ENCODE measurements around the gene HIVEP3.

The HIVEP3 gene

DNA sequence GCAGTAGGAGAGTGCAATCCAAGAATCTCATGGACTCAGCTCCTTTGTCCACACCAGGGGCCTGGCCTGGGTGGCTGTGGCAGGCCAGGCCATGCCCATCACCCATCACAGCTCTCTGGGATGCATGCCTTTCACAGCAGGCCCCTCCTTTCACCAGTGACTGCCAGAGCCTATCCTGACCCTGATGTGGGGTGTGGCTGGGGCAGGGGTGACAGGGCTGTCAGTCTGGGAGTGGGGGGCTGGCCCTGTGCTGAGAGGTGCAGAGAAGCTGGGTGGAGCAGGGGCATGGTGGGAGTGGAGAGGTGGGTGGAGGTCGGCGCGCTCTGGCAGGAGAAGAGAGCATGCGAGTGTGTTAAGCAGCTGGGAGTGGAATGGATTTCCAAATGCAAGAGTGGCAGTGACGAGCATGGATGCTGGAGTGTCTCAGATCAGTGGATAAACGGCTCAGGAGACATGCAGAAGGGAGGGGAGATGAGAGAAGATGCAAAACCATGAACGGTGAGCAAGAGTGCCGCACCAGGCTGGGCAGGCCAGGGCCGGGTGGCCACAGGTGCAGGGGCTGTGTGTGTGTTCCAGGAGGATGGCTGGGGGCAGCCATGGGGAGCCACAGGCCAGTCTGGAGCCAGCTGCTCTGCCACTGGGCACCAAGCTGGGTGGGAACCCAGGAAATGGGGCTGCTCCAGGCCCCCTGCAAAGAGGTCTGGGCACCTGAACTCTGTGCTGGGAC, 394.6 kb downstream of the HIVEP3 start:
- no peak for DNase-seq

DNA sequence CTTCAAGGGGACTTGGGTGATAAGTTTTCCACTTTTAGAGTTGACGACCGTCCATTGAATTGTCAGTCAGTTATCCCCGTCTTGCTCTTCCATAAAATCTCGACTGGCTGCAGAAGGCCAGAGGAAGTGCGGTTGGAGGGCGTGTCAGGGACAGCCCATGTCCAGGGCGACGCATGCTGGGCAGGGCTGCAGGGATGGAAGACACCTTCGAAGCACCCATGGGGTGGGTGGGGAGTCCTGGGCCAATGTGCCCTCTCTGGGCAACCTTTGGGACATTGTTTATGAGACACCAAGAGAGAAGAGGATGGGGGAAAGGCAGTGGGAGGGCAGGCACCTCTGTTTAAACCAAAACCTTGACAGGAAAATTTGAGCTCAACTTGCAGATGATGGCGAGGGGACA, 395.7 kb downstream of the HIVEP3 start:
- DNase-seq = no peak

DNA sequence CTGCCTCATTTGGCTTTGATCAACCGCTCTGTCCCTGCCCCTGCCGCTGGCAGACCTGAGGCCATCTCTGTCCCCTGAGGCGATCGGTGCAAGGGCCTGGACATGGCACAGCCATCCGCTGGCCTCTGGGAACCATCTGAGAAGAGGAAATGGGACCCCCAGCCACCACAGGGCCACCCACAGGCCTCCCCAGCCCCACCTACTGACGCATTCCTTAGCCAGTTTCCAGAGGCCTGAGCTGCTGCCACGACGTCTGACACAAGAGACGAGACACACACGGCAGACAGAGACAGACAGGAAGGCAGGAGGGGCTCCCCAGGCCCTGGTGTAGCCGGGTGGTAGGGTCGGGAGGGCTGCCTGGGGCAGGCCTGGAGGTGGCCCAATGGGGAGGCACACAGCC, 397.0 kb downstream of the HIVEP3 start:
- DNase-seq = no peak

DNA sequence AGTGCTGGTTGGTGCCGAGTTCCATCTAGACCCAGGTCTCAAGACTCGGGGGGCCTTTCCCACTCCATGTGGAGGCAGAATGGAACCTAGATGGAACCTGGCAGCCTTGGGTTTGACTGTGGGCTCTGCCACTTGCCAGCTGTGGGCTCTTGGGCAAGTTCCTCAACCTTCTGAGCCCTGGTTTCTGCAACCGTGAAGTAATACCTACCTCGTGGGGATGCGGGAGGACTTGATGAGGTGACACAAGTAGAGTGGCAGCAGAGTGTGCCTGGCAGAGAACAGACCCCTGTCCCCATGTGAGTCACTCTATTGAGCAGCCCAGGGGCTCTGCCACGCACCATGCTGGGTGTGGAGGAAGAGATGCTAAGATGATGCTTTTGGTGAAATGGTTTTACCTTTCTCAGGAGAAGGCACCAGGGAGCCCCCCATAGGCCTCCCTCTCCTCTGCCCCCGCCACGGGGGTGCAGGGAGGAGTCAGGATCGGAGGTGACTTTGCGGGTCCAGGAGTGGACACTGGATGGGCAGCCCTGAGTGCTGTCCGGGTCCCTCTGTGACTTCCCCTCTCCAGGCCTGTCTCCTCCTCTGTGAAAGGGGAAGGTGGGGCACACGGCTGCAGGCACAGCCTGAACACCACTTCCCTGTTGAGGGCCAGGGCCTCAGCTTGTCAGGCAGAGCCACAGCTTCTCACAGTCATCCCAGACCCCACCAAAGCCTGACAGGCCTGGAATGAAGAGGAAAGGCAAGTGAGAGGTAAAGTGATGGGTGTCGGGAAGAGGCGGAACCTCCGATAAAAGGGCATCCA, 397.6 kb downstream of the HIVEP3 start:
- peak; percentile 20 for DNase-seq

DNA sequence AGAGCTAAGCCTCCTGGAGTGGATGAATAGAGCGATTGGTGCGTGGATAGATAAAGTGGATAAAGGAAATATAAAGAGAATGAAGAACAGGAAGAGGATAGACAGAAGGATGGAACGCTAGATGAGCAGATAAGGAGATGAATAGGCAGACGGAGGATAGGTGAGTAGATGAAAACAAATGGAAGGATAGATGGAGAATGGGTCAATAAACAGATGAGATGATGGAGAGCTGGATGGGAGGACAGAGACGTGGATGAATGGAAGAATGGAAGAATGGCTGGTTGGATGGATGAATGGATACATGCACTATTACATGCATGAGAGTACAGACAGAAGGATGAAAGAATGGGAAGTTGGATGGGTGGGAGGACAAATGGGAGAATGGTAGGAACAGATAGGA, 399.1 kb downstream of the HIVEP3 start:
- DNase-seq = no peak

DNA sequence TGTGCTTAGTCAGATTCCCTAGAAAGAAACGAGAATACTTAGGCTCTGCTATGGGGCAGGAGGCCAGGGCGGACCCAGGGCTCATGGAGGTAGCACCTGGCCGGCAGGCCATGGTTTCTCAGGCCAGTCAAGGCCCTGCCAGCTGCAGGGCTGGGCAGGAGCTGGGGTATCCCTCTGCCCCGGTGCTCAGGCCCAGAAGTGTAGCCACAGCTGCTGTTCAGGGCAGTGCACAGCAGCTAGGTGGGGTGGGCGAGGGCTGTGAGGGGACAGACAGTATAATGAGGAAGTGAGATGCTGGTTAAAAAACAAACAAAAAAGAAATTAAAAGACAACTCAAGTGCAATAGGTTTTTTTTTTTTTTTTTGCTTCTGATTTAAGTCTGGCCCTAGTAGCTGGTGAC, 400.3 kb downstream of the HIVEP3 start:
- DNase-seq = peak; percentile 13

DNA sequence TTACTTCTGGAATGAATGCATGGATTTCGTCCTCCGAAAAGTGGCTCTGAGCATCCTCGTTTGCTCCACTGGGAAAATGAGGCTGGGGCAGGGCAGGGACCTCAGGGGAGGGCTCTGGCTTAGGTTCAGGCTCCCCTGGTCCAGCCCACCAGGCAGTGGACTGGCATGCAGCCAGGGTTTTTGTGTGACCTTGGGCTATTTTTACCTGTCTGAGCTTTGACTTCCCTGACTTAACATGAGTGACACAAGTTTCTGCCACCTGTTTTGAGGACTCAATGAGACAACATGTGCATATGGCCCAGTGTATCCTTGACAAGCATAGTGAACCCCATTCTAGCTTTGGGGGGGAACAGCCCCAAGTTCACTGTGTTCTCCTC, 401.7 kb downstream of the HIVEP3 start:
- no peak for DNase-seq

DNA sequence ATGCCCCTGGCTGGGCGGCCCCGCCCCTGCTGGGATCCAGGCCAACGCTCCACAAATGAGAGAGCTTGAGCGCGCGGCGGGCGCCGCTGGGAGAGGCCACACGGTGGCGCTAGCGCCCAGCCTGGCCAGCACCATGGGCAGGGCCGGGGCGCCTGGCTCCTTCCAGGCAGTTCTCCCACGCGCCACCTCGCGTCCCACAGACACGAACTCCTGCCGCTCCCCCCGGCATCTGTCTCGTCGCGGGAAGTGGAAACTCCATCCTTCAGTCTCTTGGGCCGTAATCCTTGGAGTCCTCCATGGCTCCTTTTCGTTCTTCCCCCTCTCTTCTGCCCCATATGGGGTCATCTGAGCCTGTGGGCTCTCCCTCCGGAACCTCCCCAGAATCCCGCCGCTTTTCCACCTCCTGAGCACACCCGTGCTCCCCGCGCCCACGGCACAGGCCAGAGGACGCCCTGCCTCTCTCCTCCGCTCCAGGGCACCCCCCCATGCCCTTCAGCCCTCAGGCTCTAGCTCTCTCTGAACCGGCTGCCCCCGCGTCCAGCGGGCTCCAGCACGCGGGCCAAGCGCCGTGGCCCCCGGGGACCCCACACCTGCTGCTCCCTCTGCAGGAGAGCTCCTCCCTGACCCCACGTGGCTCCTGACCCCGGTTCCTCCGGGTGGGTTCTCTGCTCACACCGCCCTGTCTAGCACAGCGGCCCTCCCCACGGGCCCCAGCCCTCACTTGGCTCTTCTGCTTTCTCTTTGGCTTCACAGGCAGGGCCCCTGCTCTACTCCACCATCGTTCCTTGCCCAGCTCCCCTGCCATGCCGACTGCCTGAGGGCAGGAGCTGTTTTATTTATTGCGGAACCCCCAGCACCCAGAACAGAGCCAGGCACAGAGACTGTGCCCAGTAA, 402.3 kb downstream of the HIVEP3 start:
- peak; percentile 71 for DNase-seq

DNA sequence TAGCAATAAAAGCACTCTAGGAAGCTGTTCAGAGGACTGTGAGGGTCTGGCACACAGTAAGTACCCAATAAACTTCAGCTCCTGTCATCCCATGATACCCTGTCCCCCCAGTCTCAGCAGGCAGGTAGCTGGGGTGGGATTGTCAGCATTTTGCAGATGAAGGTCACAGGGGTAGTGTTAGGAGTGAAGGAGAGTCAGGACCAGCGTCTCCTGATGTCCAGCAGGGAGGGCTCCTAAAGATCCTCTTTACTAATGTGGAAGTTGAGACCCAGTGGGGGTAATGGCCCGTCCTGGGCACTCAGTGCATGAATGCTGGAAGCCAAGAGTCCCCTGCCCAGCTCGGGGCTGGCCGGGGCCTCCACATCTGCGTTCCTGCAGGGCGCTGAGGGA, 402.9 kb downstream of the HIVEP3 start:
- no peak for DNase-seq

DNA sequence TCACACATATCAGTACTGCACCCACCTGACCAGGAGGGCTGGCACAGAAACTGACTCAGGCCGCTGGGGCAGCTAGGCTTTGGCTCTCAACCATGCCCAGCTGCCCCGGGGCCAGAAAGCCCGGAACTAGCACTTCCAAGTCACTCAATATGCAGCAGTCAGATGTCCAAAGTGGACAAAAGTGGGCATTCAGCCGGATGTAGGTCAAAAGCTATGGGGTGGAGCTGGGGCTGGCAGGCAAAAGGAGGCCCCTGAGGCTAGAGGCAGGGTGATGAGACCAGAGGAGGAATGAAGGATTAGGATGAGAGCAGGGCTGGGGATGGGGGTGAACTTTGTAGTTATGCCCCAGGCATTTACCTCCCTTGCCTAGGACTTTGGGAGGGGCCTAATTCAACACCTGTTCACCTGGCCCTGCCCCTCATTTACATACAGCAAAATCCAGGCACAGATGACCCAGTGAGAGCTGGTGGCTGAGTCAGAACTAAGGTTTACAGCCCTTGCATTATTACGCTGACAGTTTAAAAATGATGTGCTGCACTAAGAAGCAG, 403.5 kb downstream of the HIVEP3 start:
- no peak for DNase-seq

DNA sequence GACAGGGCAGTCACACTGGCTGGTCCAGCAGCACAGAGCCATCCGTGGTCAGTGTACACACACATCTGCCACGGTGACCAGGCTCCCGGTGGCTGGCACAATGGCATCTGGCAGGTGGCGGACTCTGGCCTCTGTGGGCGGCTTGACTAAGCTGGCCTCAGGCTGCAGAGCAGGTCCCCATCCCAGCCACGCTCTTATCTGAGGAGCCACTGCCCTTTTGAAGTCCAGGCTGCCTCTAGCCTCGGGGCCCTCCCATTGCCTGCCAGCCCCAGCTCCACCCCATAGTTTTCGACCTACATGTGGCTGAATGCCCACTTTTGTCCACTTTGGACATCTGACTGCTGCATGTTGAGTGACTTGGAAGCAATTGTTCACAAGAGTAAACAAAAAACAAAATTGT, 404.3 kb downstream of the HIVEP3 start:
- no peak for DNase-seq

DNA sequence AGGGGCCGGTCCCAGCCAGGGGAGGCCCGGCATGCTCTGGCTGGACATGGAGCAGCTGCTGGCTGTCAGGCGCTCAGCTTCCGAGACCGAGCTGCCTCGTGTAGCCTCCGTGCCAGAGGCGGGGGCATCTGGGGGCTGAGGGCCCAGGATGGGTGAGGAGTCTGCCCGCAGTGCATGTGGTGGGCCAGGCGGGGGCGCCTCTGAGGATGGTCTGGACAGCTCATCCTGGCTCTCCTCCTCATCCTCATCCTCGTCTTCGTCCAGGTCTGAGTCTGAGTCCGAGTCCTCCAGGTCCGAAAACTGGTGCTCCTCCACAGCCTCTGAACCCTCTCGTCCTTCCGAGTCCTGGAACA, 405.4 kb downstream of the HIVEP3 start:
- no peak for DNase-seq

DNA sequence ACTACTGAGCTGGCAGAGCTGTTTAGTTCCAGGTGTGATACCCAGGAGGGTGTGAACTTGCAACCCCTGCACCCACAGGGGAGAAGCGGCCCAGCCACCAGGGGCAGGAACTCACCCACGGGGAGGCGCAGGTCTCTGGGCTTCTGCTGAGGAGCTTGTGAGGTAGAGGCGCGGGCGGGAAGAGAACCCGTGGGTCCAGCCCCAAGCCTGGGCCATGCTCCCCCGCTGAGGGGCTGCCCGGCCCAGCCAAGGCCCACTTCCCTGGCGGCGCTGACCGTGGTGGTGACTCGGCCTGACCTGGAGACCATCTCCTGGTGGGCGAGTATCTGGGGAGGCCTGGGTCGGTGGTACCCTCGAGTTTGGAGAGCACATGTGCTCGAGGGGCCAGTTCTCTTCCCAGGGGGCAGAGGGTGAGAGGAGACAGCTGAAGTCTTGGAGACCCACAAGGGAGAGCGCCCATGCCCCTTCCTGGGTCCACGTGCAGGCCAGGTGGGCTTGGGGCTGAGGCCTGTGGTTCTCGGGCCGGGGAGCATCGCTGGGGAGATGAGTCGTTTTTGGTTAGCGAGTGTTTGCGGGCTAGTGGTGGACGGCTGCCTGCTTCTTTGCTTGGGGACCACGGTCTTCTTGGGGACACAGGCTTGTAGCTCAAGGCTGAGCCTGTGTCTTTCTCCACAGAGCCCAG, 405.9 kb downstream of the HIVEP3 start:
- DNase-seq = no peak

DNA sequence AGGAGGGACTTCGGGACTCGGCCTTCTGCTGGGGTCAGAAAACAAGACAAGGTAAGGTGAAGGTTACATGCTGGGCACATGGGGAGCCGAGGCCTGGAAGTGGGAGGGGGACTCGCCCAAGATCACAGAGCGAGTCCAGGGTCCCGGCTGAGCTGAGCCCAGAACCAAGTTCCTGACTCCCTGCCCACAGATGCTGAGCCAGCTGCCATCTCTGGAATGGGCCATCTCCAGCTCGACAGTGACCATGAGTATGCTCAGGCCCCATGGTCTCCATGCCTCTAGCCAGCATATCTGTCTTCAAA, 407.5 kb downstream of the HIVEP3 start:
- DNase-seq = no peak

DNA sequence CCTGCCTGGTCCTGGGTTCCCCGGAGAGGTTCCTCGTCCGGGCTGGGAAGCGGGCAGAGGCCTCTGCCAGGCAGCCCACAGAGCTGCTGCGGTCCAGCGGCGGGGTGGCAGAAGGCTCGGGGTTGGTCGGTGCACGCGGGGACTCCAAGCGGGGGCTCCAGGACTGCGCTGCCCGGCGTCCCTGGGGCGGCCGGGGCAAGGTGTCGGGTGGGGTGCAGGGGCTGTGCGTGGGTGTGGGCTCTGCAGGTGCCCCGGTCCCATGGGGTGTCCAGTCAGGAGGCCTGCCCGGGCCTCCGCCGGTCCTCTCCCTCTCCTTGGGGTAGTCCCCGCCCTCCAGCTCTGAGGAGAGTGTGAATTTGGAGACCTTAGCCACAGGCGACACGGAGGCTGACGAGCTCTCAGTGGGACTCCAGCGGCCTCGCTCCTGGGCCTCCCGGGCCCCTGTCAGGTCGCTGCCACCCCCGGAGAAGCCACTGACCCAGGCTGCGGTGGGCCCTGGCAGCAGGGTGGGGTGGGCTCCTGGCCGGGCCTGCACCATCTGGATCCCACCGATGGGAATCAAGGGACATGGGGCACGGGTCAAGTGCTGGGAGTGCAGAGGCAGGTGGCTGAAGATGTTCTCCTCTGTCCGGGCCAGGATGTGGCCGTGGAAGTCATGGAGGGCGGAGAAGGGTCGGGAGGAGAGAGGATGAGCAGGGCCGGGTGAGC, 408.0 kb downstream of the HIVEP3 start:
- no peak for DNase-seq

DNA sequence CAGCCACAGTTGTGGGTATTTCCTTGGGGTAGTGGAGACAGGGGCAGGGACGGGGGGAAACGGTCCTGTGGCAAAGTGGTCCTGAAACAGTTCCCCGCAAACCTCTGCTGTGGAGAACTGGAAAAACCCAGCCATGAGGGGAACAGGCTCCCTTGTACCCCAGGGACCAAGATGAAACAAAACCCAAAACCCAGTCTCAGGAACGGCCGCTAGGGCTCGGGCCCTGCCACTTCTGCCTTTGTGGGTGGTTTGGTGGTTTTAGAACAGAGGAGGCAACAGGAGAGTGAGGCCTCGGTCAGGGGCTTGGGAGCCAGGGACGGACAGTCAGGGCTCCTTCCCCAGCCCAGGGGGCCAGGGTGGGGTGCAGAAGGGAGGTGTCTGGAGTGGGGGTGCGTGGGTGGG, 409.5 kb downstream of the HIVEP3 start:
- DNase-seq = peak; percentile 20

DNA sequence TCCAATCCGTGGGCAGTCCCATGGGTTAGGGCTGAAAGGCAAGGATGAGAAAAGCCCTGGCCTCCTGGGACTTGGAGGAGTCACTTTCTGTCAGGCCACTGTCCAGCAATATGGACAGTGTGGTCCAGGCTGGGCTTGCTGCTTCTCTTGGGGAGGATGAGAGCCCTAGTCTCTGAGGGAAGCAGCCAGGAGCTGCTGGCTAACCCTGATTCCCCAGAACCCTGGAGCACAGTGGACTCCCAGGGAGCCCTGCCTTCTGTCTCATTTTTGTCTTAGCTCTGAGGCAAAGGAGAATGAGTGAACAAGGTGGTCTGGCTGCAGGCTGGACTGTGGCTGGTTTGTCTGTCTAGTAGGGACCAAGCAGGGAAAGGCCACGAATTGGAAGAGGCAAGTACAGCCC, 410.4 kb downstream of the HIVEP3 start:
- DNase-seq = no peak

DNA sequence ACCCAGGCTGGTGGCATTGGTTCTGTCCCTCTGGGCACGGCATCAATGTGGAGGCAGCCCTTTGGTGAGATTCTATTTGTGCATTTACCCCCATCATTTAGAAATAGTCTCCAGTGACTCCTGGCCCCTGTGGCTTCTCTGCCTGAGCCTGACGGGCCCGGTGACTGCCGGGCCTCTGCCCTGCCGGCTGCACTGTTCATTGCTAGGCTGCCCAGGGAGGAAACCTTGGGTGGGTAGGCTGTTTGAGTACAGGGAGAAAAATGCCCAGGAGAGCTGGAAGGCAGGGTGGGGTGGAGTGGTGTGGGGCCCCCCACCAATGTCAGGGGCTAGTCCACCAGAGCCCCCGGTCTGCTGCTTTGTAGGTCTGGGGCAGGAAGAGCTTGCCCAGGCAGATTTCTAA, 410.9 kb downstream of the HIVEP3 start:
- no peak for DNase-seq

DNA sequence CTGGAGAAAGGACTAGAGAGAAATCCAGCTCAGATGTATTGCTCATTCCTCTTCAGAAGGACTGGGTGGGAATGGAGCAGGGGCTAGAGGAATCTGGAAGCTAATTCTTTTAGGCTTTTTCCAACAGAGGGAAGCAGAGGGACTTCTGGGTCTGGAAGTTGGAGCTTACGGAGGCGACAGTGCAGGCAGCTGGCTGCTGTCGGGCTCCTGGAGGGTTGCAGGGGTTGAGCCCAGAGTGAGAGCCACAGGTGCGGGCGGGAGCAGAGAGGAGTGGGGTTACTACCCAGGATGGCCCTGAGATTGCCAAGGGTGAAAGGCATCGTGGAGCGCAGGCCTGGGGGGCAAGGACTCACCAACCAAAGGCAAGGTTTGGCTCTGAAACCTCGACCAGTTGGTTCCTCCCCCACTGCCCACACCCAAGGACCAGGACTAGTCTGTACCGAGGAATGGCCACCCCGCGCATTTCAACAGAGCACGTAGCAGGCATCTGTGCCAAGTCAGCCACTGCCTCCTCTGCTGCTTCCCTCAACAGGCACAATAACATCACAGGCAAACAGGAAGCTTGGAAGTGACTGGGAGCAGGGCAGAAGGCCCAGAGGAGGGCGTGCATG, 411.5 kb downstream of the HIVEP3 start:
- DNase-seq = no peak

DNA sequence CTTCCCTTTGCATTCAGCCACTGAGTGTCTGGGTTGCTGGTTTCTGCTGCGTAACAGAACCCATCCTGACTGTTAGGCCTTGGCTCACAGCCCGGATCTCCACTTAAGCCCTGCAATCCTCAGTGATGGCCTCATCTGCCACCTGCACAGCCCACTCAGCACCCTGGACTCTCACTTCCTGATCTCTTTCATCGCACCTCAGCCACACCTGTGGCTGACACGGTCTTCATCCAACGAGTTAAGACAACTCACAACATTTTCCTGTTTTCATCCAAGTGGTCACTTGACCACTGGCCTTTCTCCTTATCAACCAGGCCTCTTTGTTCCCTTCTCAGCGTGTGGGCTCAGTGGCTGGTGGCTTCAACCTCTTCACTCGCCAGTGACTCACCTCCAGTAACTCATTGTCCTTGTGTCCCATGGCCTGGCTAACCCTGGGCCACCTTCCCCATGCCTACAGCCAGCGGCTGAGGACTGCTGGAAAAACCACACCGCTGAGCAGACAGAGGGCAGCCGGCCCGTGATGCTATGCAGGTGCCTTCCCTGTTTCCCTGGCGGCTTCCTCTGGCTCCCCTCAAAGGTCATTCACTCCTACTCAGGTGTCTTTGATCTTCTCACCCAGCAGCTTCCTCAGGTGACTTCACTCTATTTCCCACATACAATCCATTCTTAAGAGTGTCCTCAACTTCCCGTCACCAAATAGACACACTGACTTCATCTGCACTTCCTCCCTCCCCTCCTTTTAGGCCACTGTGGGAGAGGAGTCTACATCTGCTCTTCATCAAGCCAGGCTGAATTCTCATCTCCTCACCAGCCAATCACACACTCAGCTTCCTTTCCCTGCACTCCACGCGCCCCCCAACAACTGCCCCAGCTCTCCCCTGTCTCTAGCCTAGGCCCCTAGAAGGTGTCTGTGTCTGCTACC, 414.3 kb downstream of the HIVEP3 start:
- DNase-seq = peak; percentile 51
